Measurements from ENCODE around the gene MED10.
"Not testable (repeated sequence)": the region's sequence is repeated elsewhere in the genome, so short reads cannot be mapped to it uniquely, and the experiment has no call there.

The MED10 gene

DNA sequence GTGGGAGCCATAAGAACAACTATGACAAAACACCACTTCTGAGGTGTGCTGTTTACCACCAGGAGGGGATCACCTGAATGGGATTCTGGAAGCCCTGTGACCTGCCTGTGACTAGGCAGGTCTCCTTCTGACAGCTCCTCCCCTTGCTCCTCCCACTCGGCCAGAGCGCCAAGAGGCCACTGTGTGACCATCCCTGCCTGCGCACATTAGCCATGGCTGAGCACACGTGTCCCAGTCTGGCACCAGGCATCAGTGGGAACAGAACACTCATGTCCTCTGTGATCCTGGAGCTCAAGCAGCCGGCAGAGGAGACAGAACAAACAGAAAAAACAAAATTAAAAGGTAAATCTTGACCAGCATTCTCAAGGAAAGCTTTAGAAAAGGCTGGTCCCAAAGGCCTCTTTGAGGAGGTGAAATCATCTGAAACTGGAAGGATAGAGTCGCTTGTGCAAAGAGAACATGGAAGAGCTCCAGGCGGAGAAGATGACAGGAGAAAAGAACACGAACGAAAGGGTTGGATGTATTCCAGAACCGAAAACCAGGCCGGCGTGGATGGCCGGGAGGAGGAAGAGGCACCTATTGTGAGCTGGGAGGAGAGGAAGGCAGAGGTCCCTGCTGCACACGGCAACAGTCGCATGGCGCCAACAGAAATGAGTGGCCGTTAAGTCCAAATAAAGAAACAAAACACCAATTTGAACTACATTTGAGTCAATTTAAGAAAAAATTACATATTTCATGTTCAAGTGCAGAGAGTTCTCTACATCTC is 5.1 kb downstream of the MED10 start:
- TF ChIP-seq, protein P1, sequence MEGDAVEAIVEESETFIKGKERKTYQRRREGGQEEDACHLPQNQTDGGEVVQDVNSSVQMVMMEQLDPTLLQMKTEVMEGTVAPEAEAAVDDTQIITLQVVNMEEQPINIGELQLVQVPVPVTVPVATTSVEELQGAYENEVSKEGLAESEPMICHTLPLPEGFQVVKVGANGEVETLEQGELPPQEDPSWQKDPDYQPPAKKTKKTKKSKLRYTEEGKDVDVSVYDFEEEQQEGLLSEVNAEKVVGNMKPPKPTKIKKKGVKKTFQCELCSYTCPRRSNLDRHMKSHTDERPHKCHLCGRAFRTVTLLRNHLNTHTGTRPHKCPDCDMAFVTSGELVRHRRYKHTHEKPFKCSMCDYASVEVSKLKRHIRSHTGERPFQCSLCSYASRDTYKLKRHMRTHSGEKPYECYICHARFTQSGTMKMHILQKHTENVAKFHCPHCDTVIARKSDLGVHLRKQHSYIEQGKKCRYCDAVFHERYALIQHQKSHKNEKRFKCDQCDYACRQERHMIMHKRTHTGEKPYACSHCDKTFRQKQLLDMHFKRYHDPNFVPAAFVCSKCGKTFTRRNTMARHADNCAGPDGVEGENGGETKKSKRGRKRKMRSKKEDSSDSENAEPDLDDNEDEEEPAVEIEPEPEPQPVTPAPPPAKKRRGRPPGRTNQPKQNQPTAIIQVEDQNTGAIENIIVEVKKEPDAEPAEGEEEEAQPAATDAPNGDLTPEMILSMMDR (IDR thresholded peaks at IDR 0.05; ENCODE audit: low read depth, low read length) = no peak
- H3K4me3 ChIP-seq (ENCODE audit: low read depth, low read length) = no peak overlapping the region

DNA sequence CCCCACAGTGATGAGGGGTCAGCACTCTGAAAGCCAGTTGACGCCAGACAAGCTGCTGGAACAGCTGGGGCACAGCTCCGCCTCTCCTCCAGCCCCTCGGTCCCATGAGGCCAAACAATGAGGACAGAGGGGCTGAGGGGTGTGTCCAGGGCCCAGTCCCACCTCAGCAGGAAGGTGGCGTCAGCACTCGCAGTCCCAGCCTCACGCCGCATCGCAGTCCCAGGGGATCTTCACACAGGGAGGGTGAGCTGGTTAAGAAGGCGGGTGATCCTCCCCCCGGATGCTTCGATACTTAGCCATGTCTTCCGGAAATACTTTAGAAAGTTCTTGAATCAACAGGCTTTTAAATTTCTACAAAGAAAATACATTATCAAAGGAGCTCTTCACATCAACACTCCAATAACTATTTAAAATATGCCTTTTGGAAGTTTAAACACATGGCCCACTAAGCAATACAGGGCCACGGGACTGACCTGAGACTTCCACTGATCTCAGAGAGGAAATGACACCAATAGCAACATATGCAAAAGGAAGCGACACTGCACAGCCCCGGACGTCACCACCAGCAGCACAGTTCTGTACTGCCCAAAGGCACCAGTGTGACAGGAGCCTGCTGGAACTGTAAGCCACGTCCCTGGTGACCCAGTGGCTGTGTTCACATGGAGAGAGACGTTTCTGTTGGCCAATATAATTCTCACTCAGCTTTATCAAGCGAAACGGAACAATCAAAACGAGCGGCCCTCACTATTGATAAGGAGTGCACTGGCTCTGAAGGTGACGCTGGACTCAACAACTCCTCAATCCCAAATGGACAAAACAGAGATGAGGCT is 5.9 kb downstream of the MED10 start:
- no peak overlapping the region for H3K4me3 ChIP-seq (ENCODE audit: low read depth, low read length)
- TF ChIP-seq, protein P1 (IDR thresholded peaks at IDR 0.05; ENCODE audit: low read depth, low read length) = no peak

DNA sequence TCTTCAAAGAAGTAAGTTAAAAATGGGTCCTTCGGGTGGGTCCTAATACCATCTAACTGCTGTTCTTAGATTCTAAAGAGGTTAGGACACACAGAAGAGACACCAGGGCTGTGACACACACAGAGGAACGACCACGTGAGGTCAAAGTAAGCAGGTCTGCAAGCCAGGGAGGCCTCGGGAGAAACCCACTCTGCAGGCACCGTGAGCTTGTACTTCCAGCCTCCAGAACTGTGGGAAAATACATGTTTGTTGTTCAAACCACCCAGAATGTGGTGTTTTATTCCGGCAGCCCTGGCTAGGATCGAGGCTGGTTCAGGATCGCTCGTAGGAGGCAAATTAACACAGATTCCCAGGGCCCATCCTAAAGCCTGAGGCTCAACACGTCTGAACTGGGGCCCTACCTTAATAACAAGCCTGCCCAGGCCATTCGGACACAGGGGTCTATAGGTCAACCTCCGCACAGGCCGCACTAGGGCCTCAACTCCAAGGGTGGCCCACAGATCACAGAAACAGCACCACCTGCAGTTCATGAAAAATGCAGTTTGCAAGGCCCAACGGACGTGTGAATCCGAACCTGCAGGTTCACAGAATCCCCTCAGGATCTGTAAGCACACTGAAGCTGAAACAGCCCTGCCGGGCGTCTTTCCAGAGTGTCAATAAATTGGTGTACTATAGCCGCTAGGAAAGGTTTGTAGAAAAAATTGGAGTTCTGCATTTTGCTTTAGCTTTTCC is 7.1 kb downstream of the MED10 start:
- no peak overlapping the region for H3K4me3 ChIP-seq (ENCODE audit: low read depth, low read length)
- TF ChIP-seq, protein P1 (IDR thresholded peaks at IDR 0.05; ENCODE audit: low read depth, low read length) = no peak

DNA sequence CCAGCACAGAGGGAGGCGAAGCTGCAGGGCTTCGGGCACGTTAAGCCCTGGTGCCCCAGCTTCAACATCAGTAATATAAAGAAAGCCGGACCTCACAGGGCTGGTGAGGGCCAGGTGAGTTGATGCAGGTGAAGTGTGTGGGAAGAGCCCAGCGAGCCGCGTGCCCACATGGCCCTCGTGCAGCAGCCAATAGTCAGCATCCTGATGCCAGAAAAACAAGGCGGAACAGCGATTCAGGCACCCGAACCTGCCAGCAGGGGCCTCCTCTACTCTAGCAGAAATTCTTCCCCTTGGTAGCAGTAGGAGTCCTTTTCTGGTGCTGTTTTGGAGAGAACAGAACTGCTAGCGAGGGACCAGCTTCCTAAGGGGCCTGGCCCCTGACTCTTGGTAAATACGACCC is 7.8 kb downstream of the MED10 start:
- no peak overlapping the region for H3K4me3 ChIP-seq (ENCODE audit: low read depth, low read length)
- TF ChIP-seq, protein P1 (IDR thresholded peaks at IDR 0.05; ENCODE audit: low read depth, low read length) = no peak

DNA sequence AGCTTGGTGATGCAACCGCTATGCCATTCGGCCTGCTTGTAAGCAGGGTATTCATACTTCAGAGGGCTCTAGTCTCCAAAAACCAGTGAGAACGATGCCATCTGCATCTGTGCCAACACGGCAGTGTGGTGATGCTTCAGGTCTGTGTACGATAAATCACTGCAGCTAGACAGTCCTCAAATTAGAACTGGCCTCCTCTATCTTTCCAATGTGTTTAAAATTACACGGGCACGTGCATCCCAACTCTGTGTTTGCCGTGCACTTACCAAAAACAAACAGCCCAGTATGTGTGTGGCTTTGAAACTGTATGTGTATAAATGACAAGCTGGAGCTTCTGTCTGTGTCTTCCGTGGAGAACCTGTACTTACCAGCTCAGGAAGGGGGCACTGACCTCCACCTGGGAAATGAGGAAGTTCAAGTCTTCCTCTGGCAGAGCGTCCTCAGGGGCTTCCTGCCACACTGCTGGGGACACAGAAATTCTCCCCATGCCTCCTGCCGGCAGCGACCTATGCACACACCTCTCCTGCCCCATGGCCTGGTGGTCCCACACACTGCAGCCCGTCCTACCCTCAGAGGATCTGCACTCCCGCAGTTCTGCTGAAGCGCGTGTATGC is 12.3 kb downstream of the MED10 start:
- TF ChIP-seq, protein P1 (IDR thresholded peaks at IDR 0.05; ENCODE audit: low read depth, low read length) = no peak
- H3K4me3 ChIP-seq (ENCODE audit: low read depth, low read length) = no peak overlapping the region

DNA sequence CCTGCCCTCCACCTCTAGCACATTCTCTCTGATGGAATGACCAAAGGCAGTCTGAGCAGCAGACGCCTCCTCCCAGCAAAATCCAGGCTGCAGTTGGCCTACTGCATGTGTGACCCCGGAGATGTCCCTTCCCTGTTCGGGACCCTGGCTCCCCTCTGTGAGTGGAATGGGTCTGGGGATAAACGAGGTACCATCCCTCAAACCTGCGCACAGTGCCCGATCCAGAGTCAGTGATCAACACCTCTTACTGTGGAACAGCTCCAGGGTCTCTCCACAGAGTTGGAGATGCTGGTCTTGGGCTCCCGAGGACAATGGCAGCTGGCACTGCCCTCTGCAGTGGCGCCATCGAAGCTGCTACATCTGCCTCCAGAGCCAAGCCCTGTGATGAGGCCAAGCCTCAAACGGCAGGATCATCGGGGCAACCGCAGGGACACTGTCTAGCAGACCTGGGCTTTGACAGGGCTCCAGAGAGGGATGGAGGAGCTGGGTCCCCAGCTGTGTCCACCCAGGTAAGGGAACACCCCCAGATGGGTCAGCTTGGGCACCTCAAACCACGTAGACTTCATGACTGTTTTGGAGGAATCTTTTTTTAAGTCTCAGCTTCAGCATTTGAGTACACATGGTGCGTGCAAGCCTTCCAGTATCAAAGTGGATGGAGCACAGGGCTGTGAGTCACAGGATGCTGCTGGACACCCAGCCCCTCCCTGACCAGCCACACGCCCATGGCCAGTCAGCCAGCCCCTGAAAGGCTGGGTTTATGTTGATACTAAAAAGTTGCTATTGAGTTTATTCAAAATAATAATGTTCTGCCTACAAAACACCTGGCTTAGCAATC is 13.0 kb downstream of the MED10 start:
- TF ChIP-seq, protein P1 (IDR thresholded peaks at IDR 0.05; ENCODE audit: low read depth, low read length) = no peak
- no peak overlapping the region for H3K4me3 ChIP-seq (ENCODE audit: low read depth, low read length)

DNA sequence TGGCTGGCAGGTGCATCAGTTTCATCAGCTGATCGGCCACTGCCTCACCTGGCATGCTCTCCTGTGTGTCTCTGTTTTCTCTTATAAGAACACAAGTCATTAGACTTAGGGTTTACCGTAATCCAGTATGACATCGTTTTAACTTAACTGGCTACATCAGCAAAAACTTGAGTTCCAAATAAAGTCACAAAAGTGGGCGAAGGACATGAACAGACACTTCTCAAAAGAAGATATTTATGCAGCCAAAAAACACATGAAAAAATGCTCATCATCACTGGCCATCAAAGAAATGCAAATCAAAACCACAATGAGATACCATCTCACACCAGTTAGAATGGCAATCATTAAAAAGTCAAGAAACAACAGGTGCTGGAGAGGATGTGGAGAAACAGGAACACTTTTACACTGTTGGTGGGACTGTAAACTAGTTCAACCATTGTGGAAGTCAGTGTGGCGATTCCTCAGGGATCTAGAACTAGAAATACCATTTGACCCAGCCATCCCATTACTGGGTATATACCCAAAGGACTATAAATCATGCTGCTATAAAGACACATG is 14.8 kb downstream of the MED10 start:
- not testable (repeated sequence) for H3K4me3 ChIP-seq (ENCODE audit: low read depth, low read length)
